HuH-7.5 (cell line): Measurements from ENCODE around the gene DAND5.

Experiments used
- DNase-seq: peaks from one replicate; pipeline ENCODE4 v3.0.0; 2011; ENCODE audit warnings: low spot score

The DAND5 gene

DNA sequence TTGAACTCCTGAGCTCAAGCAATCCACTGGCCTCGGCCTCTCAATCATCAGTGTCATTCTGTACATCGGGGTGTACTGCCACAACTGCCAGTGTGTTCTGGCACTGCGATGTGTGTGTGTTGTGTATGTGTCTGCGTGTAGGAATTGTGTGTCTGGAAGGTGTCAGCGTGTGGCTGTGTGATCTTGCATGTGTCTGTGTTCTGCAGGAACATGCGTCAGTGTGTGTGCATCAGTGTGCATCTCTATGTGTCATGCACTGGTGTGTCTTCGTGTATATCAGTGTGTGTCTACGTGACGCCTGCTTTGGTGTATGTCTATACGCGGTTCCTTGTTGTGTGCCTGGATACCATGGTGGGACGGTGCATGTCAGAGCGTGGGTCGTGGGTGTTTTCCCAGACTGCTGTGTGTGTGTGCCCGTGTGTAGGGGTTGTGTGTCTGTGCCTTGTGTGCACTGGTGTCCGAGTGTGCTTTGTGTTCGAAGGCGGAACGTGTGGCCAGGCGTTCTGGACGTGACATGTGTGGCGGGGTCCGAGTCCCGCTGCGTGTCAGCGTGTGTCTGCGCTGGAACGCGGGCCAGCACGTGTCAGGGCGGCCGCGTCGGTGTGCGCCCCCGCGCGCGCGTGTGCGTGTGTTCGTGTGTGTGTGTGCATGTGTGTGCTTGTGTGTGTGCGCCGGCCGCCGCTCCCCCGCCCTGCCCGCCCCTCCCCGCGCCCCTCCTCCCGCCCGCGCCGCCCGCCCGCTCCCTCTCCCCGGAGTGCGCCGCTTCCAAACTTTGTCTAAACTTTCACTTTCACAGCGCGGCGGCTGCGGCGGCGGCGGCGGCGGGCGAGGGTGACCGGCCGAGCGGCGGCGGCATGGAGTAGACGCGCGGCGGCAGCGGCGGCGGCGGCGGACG, 25.6 kb downstream of the DAND5 start, which contains the start of gene NFIX:
TSS of gene NFIX (plus strand) at position 775 of the 895 bp plus-strand sequence. CDS start 363 bp downstream, outside the sequence.
- DNase-seq: peak; percentile 84

DNA sequence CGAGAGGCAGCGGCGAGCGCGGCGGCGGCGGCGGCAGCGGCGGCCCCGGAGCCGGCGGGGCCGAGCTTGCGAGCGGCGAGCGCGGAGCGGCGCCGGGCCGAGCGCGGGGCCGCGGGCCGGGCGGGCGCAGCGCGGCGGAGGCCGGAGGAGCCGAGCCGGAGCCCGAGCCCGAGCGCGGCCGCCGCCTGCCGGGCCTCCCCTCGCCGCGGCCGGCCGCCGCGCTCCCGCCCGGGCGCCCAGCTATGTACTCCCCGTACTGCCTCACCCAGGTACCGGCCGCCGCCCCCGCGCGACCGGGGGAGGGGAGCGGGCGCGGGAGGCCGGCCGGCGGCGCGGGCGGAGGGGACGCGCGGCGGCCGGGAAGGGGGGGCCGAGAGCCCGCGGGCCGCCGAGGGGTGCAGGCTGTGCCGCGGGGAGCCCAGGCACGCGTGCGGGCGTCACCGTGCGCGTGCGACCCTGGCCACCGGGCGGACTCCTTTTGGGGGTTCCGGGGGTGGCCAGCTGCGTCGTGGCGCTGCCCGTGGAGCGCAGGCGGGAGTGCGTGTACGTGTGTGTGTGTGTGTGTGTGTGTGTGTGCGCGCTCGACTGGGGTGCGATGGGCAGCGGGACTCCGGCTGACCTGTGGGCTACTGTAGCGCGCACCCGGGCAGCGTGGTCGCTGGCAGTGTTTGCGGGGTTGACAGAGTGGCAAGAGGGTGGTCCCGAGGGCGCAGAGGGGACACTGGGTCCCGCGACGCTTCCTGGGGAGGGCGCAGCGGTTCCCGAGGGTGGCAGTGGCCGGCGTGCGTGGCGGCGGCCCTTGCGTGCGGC, 26.4 kb downstream of the DAND5 start:
- DNase-seq: peak; percentile 79

GRCh38 chr19:12996406-12997094, 27.2 kb downstream of the DAND5 start:
- DNase-seq: peak; percentile 91

DNA sequence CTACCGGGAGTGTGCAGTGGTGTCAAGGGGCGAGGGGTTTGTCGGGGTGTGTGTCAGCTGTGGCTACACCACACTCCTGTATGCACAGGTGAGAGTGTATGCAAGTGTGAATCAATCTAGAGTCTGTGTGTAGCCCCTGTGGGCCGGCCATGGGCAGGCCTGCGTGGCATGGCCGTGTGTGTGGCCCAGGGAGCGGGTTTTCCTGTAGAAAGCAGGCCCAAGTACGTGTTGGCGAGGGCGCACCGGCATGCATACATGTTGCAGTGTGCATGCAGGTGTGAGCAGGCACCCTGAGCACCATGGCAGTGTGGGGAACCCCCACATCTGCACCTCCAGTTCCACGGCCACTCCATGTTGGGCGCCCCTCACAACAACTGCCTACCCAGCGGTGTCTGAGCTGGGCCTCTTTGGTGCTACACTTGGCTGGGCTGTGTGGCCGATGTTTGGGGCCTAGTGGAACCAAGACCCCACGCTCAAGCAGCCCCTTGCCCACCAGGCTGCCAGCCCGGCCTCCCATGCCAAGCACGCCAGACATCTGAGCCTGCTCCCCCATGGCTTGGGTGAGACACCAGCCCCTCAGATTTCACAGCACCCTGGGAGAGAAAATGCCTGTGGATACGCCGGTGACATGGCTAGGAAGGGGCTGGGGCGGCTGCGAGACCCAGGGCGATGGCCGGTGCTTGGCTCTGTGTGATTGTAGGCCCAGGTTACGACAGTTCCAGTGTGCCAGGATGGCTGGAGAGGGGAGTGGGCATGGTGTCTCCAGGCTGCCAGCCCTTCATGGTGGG, 28.0 kb downstream of the DAND5 start:
- no peak for DNase-seq

GRCh38 chr19:12997967-12998940, 28.9 kb downstream of the DAND5 start:
- no peak for DNase-seq

- DNase-seq: no peak
These were observed 31.8 kb downstream of the DAND5 start for GRCh38 chr19:13001166-13001501.

- DNase-seq: no peak
These were observed 32.3 kb downstream of the DAND5 start for GRCh38 chr19:13001502-13002165.

- DNase-seq: no peak
These were observed 33.0 kb downstream of the DAND5 start for GRCh38 chr19:13002166-13002898.

- DNase-seq: no peak
These were observed 33.7 kb downstream of the DAND5 start for GRCh38 chr19:13003081-13003480.

- no peak for DNase-seq
These were observed 34.9 kb downstream of the DAND5 start for GRCh38 chr19:13004273-13004672.

DNA sequence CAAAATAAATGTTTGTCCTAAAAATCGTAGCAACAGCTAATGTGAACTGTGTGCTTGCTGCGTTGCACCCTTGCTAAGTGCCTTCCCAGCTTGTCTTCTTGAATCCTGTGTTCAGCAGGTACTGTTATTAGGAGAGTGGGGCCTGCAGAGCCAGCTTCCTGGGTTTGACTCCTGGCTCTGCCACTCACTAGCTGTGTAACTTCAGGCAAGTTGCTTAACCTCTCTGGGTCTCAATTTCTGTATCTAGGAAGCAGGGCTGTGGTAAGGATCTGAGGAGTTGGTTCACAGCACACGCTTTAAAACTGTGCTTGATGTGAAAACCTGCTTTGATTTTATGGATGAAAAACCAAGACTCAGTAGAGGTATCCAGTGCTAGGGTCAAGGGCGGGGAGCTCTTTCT, 35.9 kb downstream of the DAND5 start:
- no peak for DNase-seq

DNA sequence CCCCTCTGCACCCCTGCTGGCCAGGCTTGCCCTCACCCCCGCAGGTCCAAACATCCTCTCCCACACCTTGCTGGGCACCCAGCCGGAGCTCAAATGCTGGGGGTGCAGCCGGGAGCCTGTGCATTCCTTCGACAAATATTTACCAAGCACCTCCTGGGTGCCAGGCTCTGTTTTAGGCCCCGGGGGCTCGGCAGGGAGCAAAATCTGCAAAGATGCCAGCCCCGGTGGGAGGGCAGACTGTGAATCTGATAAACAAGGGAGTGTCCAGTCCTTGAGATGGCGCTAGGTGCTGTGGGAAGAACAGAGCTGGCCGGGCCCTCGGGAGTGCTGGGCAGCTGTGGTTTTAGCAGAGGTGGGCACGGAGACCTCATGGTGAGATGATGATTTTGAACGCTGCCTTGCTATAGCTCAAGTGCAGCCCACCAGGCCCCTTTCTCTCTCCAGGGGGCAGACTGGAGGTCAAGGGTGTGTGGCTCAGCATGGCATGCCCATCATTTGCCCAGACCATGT, 36.5 kb downstream of the DAND5 start:
- no peak for DNase-seq

- DNase-seq: no peak
These were observed 37.3 kb downstream of the DAND5 start for GRCh38 chr19:13006431-13007281.

- no peak for DNase-seq
These were observed 38.1 kb downstream of the DAND5 start for GRCh38 chr19:13007292-13008045.

- DNase-seq: no peak
These were observed 39.8 kb downstream of the DAND5 start for GRCh38 chr19:13008926-13009787.
